EH (cell line): Measurements from ENCODE around the gene ARHGEF6.

Experiments
- DNase-seq: peaks from one replicate; pipeline ENCODE4 v3.0.0-alpha.2; 2015; ENCODE audit warnings: low read depth

Gene ARHGEF6

GRCh38 chrX:136747003-136747986, 33.4 kb downstream of the ARHGEF6 start:
- DNase-seq = no peak

GRCh38 chrX:136745215-136746173, 35.2 kb downstream of the ARHGEF6 start:
- DNase-seq = no peak

- no peak for DNase-seq
Measured at GRCh38 chrX:136742721-136743379, 37.9 kb downstream of the ARHGEF6 start.

- DNase-seq = no peak
Measured at GRCh38 chrX:136738049-136738729, 42.5 kb downstream of the ARHGEF6 start.

- DNase-seq = no peak
Measured at GRCh38 chrX:136736690-136737089, 44.0 kb downstream of the ARHGEF6 start.

- DNase-seq = no peak
Measured at GRCh38 chrX:136735601-136736000, 45.1 kb downstream of the ARHGEF6 start.

GRCh38 chrX:136733613-136734012, 47.1 kb downstream of the ARHGEF6 start:
- DNase-seq = no peak

- no peak for DNase-seq
Measured at GRCh38 chrX:136731798-136732197, 48.9 kb downstream of the ARHGEF6 start.

GRCh38 chrX:136731207-136731782, 49.4 kb downstream of the ARHGEF6 start:
- no peak for DNase-seq

- DNase-seq = no peak
Measured at GRCh38 chrX:136728393-136728792, 52.3 kb downstream of the ARHGEF6 start.

GRCh38 chrX:136725441-136726104, 55.2 kb downstream of the ARHGEF6 start:
- DNase-seq = peak; percentile 81

GRCh38 chrX:136718091-136718490, 62.6 kb downstream of the ARHGEF6 start:
- DNase-seq = no peak

GRCh38 chrX:136714626-136715599, 65.8 kb downstream of the ARHGEF6 start:
- no peak for DNase-seq

- DNase-seq = no peak
Measured at GRCh38 chrX:136712650-136713310, 68.0 kb downstream of the ARHGEF6 start.

GRCh38 chrX:136711147-136711546, 69.6 kb downstream of the ARHGEF6 start:
- DNase-seq = peak; percentile 56

- DNase-seq = peak; percentile 19
Measured at GRCh38 chrX:136710325-136710951, 70.3 kb downstream of the ARHGEF6 start.

- peak; percentile 8 for DNase-seq
Measured at GRCh38 chrX:136708348-136708747, 72.4 kb downstream of the ARHGEF6 start.

GRCh38 chrX:136697156-136697555, 83.6 kb downstream of the ARHGEF6 start:
- no peak for DNase-seq
